HCT116 (cell line): ENCODE results near the gene MAPKAP1. TPM values are rescaled to one million over a fixed set of nuclear protein-coding genes. Genes with fewer than 3 reads are reported as not detected.

ENCODE experiments used
- ATAC-seq: fragments of 200-7000 bp; cut with Tn5 transposase; 2 replicates; pipeline ENCODE4 v1.9.1; 2020; ENCODE audit warnings: mild to moderate bottlenecking, moderate library complexity
- BruUV-seq: library from RNA; stranded (reverse); fragments of 400-500 nt; replicated peaks from 2 replicates; lab custom pipeline; 2021; lab: Mats Ljungman, UMichigan
- CTCF ChIA-PET: fragments of 300-600 bp; sonication (Branson Sonifier 250); formaldehyde crosslinking; loops from one replicate; lab custom pipeline; 2021; ENCODE audit warnings: antibody characterized with exemption; lab: Charles Lee
- POLR2A ChIA-PET: fragments of 300-600, 350-600 bp; sonication (Branson Sonifier 250); formaldehyde crosslinking; loops from one replicate; lab custom pipeline; 2021; ENCODE audit warnings: antibody characterized with exemption; lab: Charles Lee
- RAD21 ChIA-PET, 2 experiments: fragments of 300-600 bp; sonication (Branson Sonifier 250); formaldehyde crosslinking; loops; one replicate each; lab custom pipeline; 2023; ENCODE audit warnings: low total read pairs in 2 of 2; ENCODE audit not compliant: uncharacterized antibody in 2 of 2, unreplicated experiment in 2 of 2, low non-redundant PET in 1 of 2; lab: Charles Lee
- DNase-seq: peaks from one replicate; pipeline ENCODE4 v3.0.0-alpha.2; 2010; ENCODE audit warnings: low read depth, low spot score
- H2AFZ ChIP-seq: fragments of 200-600 bp; shearing (Covaris generic), sonication (generic); 2 replicates; pipeline ENCODE4 v1.6.1; 2017; ENCODE audit warnings: low read depth, mixed run types, mixed read lengths, antibody characterized with exemption, low read length; ENCODE audit not compliant: poor library complexity, severe bottlenecking
- H3K27ac ChIP-seq: 2 replicates; pipeline ENCODE4 v1.5.1; 2012; ENCODE audit warnings: low read depth, low read length
- H3K27me3 ChIP-seq: fragments of 200-600 bp; sonication (generic); 2 replicates; pipeline ENCODE4 v1.6.1; 2016; ENCODE audit warnings: mixed run types, low read length, mixed read lengths; ENCODE audit not compliant: insufficient read depth
- H3K36me3 ChIP-seq, 2 experiments: fragments of 200-500 bp in 1 of 2; fragments of 200-600 bp in 1 of 2; sonication (Bioruptor generic) in 1 of 2; sonication (generic) in 1 of 2; 2 replicates each; pipeline versions ENCODE4 v1.5.1 to v1.6.1; 2014 to 2016; ENCODE audit warnings: low read length in 2 of 2, inconsistent platforms in 1 of 2, mixed read lengths in 1 of 2, mixed run types in 1 of 2; ENCODE audit not compliant: insufficient read depth in 2 of 2, control insufficient read depth in 1 of 2
- H3K4me1 ChIP-seq, 2 experiments: fragments of 200-600 bp in 1 of 2; sonication (generic) in 1 of 2; 2 replicates each; pipeline versions ENCODE4 v1.5.1 to v1.6.1; 2012 to 2017; ENCODE audit warnings: low read length in 2 of 2, inconsistent platforms in 1 of 2, mild to moderate bottlenecking in 1 of 2, mixed read lengths in 1 of 2, mixed run types in 1 of 2, moderate library complexity in 1 of 2; ENCODE audit not compliant: insufficient read depth in 2 of 2, control insufficient read depth in 1 of 2
- H3K4me2 ChIP-seq: fragments of 200-600 bp; sonication (generic); 2 replicates; pipeline ENCODE4 v1.6.1; 2017; ENCODE audit warnings: mixed run types, low read length, mixed read lengths
- H3K4me3 ChIP-seq, 2 experiments: fragments of 200-600 bp in 1 of 2; sonication (generic) in 1 of 2; replicated peaks in 1 of 2; 2 replicates each; pipeline ENCODE4 v1.5.1; 2011 to 2016; ENCODE audit warnings: low read length in 2 of 2, control low read depth in 1 of 2, low read depth in 1 of 2, mild to moderate bottlenecking in 1 of 2, mixed read lengths in 1 of 2, mixed run types in 1 of 2
- H3K79me2 ChIP-seq: fragments of 200-600 bp; sonication (generic); 2 replicates; pipeline ENCODE4 v1.6.1; 2017; ENCODE audit warnings: mild to moderate bottlenecking, mixed run types, low read length, moderate library complexity, mixed read lengths; ENCODE audit not compliant: insufficient read depth
- H3K9ac ChIP-seq: fragments of 200-600 bp; sonication (generic); 2 replicates; pipeline ENCODE4 v1.6.1; 2016; ENCODE audit warnings: low read length, mixed read lengths
- H3K9me2 ChIP-seq: fragments of 200-600 bp; sonication (generic), shearing (Covaris generic); 2 replicates; pipeline ENCODE4 v1.6.1; 2017; ENCODE audit warnings: mixed run types, mild to moderate bottlenecking, moderate library complexity; ENCODE audit not compliant: insufficient read depth
- H3K9me3 ChIP-seq, 2 experiments: fragments of 200-500 bp in 1 of 2; fragments of 200-600 bp in 1 of 2; sonication (Bioruptor generic) in 1 of 2; sonication (generic) in 1 of 2; 2 replicates each; pipeline ENCODE4 v1.6.1; 2014 to 2017; ENCODE audit warnings: low read length in 2 of 2, mixed read lengths in 2 of 2, inconsistent platforms in 1 of 2, low read depth in 1 of 2, mild to moderate bottlenecking in 1 of 2, mixed run types in 1 of 2, moderate library complexity in 1 of 2; ENCODE audit not compliant: control insufficient read depth in 1 of 2, insufficient read depth in 1 of 2
- H4K20me1 ChIP-seq: fragments of 200-600 bp; sonication (generic), shearing (Covaris generic); 2 replicates; pipeline ENCODE4 v1.6.1; 2017; ENCODE audit warnings: mixed run types, mild to moderate bottlenecking, moderate library complexity; ENCODE audit not compliant: insufficient read depth
- CBX3 ChIP-seq: IDR thresholded peaks from 2 replicates; pipeline ENCODE4 v1.6.1; 2012; ENCODE audit warnings: low read depth
- CEBPB ChIP-seq: IDR thresholded peaks from 2 replicates; pipeline ENCODE4 v1.6.1; 2012; ENCODE audit warnings: low read depth
- ELF1 ChIP-seq: IDR thresholded peaks from 2 replicates; pipeline ENCODE4 v1.6.1; 2012; ENCODE audit warnings: low read depth, borderline replicate concordance
- EZH2 ChIP-seq: fragments of 200-600 bp; sonication (generic); IDR thresholded peaks from 2 replicates; pipeline ENCODE4 v1.6.1; 2017; ENCODE audit warnings: antibody characterized with exemption, mixed run types
- EZH2phosphoT487 ChIP-seq: fragments of 200-600 bp; IDR thresholded peaks from 2 replicates; pipeline ENCODE4 v1.6.1; 2018; ENCODE audit warnings: antibody characterized with exemption, borderline replicate concordance
- FOSL1 ChIP-seq: IDR thresholded peaks from 2 replicates; pipeline ENCODE4 v1.6.1; 2012; ENCODE audit warnings: low read depth
- JUND ChIP-seq: IDR thresholded peaks from 2 replicates; pipeline ENCODE4 v1.6.1; 2012
- POLR2A ChIP-seq: IDR thresholded peaks from 2 replicates; pipeline ENCODE4 v1.7.0; 2011; ENCODE audit warnings: borderline replicate concordance; ENCODE audit not compliant: insufficient read depth, insufficient read length; ENCODE audit errors: extremely low read depth
- RAD21 ChIP-seq: IDR thresholded peaks from 2 replicates; pipeline ENCODE4 v1.6.1; 2012; ENCODE audit warnings: low read depth, mild to moderate bottlenecking
- SIN3A ChIP-seq: IDR thresholded peaks from 2 replicates; pipeline ENCODE4 v1.6.1; 2012; ENCODE audit warnings: low read depth
- SP1 ChIP-seq: IDR thresholded peaks from 2 replicates; pipeline ENCODE4 v1.6.1; 2012; ENCODE audit warnings: low read depth
- TCF7L2 ChIP-seq: IDR thresholded peaks from 2 replicates; pipeline ENCODE4 v1.7.0; 2011; ENCODE audit warnings: borderline replicate concordance, inconsistent platforms; ENCODE audit not compliant: insufficient read depth, insufficient read length; ENCODE audit errors: extremely low read depth
- YY1 ChIP-seq: IDR thresholded peaks from 2 replicates; pipeline ENCODE4 v1.6.1; 2011; ENCODE audit warnings: low read length, low read depth, moderate library complexity, mild to moderate bottlenecking; ENCODE audit not compliant: insufficient replicate concordance; ENCODE audit errors: extremely low read depth
- ZNF274 ChIP-seq: fragments of 200-500 bp; sonication (Bioruptor generic); IDR thresholded peaks from 2 replicates; pipeline ENCODE4 v1.6.1; 2014; ENCODE audit warnings: mild to moderate bottlenecking, low read depth, low read length, inconsistent platforms
- intact Hi-C: fragments of 100-400 bp; cut with micrococcal nuclease; formaldehyde crosslinking; loops from 2 replicates; pipeline ENCODE4 v1.10.0; 2022
- total RNA-seq: library from RNA; stranded (reverse); gene quantifications from one replicate; pipeline ENCODE4 v1.2.1, GENCODE V29; 2021; ENCODE audit not compliant: unreplicated experiment
- TF ChIP-seq, protein P1 (sequence below): IDR thresholded peaks from 2 replicates; pipeline ENCODE4 v1.6.1; 2012; ENCODE audit warnings: low read depth
- TF ChIP-seq, protein P2 (sequence below): IDR thresholded peaks from 2 replicates; pipeline ENCODE4 v1.6.1; 2011; ENCODE audit warnings: mild to moderate bottlenecking, low read length, moderate library complexity; ENCODE audit not compliant: insufficient replicate concordance; ENCODE audit errors: extremely low read depth
- TF ChIP-seq, protein P3 (sequence below): IDR thresholded peaks from 2 replicates; pipeline ENCODE4 v1.6.1; 2012

The MAPKAP1 gene
- total RNA-seq, 1 experiment from 2014 or later = 72.5 TPM

DNA sequence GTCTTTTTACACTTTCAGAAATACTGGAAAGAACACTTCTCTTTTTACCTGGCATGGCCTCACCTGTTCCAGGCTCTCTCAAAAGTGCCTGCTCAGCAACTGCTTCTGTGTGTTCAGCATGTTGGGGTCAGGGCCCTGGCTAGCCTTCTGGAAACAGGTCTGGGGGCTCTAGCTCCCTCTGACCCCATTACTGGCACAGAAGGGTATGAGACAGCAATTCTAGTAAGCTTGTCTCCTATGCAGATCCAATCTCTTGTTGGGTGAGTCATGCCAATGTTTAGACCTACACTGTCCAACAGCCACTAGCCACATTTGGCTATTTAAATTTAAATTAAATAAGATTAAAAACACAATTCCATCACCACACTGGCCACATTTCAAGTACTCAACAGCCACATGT lies 80.8 kb downstream of the MAPKAP1 start (continued):
- TF ChIP-seq, protein P1, sequence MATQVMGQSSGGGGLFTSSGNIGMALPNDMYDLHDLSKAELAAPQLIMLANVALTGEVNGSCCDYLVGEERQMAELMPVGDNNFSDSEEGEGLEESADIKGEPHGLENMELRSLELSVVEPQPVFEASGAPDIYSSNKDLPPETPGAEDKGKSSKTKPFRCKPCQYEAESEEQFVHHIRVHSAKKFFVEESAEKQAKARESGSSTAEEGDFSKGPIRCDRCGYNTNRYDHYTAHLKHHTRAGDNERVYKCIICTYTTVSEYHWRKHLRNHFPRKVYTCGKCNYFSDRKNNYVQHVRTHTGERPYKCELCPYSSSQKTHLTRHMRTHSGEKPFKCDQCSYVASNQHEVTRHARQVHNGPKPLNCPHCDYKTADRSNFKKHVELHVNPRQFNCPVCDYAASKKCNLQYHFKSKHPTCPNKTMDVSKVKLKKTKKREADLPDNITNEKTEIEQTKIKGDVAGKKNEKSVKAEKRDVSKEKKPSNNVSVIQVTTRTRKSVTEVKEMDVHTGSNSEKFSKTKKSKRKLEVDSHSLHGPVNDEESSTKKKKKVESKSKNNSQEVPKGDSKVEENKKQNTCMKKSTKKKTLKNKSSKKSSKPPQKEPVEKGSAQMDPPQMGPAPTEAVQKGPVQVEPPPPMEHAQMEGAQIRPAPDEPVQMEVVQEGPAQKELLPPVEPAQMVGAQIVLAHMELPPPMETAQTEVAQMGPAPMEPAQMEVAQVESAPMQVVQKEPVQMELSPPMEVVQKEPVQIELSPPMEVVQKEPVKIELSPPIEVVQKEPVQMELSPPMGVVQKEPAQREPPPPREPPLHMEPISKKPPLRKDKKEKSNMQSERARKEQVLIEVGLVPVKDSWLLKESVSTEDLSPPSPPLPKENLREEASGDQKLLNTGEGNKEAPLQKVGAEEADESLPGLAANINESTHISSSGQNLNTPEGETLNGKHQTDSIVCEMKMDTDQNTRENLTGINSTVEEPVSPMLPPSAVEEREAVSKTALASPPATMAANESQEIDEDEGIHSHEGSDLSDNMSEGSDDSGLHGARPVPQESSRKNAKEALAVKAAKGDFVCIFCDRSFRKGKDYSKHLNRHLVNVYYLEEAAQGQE = no peak
- TF ChIP-seq POLR2A (no peak), RAD21 (no peak), SP1 (no peak)
- TF ChIP-seq, protein P2, sequence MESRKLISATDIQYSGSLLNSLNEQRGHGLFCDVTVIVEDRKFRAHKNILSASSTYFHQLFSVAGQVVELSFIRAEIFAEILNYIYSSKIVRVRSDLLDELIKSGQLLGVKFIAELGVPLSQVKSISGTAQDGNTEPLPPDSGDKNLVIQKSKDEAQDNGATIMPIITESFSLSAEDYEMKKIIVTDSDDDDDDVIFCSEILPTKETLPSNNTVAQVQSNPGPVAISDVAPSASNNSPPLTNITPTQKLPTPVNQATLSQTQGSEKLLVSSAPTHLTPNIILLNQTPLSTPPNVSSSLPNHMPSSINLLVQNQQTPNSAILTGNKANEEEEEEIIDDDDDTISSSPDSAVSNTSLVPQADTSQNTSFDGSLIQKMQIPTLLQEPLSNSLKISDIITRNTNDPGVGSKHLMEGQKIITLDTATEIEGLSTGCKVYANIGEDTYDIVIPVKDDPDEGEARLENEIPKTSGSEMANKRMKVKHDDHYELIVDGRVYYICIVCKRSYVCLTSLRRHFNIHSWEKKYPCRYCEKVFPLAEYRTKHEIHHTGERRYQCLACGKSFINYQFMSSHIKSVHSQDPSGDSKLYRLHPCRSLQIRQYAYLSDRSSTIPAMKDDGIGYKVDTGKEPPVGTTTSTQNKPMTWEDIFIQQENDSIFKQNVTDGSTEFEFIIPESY = no peak

DNA sequence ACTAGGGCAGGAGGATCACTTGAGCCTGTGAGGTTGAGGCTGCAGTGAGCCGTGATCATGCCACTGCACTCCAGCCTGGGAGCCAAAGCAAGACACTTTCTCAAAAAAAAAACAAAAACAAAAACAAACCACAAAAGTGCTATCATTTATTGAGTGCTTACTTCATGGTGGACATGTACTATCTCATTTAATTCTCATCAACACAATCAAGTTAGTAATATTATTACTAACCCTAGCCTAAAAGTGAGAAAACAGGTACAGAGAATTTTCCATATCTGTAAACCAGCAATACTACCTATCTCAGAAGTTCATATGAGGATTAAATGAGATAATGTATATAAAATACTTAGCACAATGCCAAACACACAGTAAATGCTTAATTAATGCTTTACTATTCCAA lies 85.8 kb downstream of the MAPKAP1 start:
- Histone ChIP-seq H3K9ac (no peak overlapping the region), H3K4me1 (peaks cover 0 to 3% of the 10 kb centered on the region in 2 experiments; a peak in 1 of 4 replicates), H3K36me3 (no peaks in the 10 kb centered on the region), H3K9me3 (no peaks in the 10 kb centered on the region), H3K4me3 (no peak overlapping the region), H3K79me2 (peaks cover 44% of the 10 kb centered on the region), H3K9me2 (no peaks in the 10 kb centered on the region), H3K27me3 (no peaks in the 10 kb centered on the region), H3K4me2 (no peak overlapping the region), H3K27ac (no peak overlapping the region), H2AFZ (no peak overlapping the region), H4K20me1 (peaks cover 5% of the 10 kb centered on the region; the same call in 1 of the 2 replicates)
- ChIA-PET RAD21 (no interaction called here), CTCF (no interaction called here), POLR2A (no interaction called here)
- no peak for ATAC-seq
- TF ChIP-seq EZH2phosphoT487 = no peak
- no peak for TF ChIP-seq SIN3A
- TF ChIP-seq, protein P3, sequence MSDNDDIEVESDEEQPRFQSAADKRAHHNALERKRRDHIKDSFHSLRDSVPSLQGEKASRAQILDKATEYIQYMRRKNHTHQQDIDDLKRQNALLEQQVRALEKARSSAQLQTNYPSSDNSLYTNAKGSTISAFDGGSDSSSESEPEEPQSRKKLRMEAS = no peak
- TF ChIP-seq EZH2 = no peak
- TF ChIP-seq JUND = no peak
- no peak for TF ChIP-seq YY1
- no peak for TF ChIP-seq ZNF274
- no peak for TF ChIP-seq CBX3
- no peak for TF ChIP-seq RAD21
- TF ChIP-seq ELF1 = no peak
- no peak for TF ChIP-seq SP1
- no peak for TF ChIP-seq CEBPB
- TF ChIP-seq, protein P2 = no peak
- no peak for TF ChIP-seq FOSL1
- TF ChIP-seq TCF7L2 = no peak
- no TSS peak for BruUV-seq
- DNase-seq = no peak
- intact Hi-C loops = no loop called here
